ENCODE results near the gene GPATCH11.

The GPATCH11 gene

DNA sequence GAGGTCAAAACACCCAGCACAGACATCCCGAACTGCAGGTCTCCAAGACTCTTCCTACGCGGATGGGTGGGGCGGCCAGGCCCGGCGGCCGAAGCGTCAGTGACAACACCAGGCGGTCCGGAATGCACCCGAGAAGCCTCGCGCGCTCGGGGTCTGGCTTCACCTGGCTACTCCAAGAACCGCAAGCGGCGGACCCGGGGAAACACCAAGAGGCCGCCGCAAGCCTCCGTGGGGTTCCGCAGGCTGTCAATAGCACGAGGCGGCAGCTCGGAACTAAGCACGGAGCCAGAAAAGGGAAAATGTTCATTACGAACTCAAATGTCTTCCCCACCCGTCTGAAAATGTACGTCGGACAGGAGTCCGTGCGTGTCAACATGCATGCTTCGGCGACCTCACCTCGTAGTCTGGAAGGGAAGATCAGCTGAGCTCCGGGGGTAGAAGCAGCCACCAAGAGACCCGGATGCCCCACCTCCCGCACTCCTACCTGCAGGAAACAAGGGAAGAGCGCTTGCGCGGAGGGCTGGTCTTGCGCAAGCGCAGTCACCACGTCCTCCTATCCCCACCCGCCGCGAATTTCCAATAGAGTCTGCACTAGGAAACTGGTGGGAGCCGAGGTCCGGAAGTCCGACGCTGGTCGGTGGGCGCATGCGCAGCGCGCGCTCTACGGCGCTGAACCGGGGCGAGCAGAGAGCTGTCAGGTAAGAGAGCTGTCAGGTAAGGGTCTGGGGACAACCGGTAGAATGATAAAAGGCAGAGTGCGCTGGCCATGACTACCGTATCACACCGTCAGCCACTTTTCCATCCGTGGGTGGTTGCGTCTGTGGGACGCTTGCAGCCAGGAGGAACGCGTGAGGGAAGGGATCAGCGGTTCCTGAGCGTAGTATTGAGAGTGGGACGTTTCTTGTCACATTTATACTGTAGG, at the start of gene GPATCH11, which contains the start of gene HEATR5B:
Gene GPATCH11 (plus strand): TSS at position 646 of the 922 bp plus-strand sequence. CDS start 3,864 bp downstream, outside the sequence.
Gene HEATR5B (minus strand): TSS at position 500 of the 922 bp plus-strand sequence. CDS start 958 bp downstream, outside the sequence.
- peak; percentile 97 for DNase-seq (ENCODE audit: low read depth)
- TF ChIP-seq POLR2A (IDR thresholded peaks at IDR 0.05; ENCODE audit: extremely low read depth, insufficient read length) (peak; percentile 62), MYC (IDR thresholded peaks at IDR 0.05; ENCODE audit: low read depth, low read length) (peak; percentile 83)
- TF ChIP-seq, protein P1, sequence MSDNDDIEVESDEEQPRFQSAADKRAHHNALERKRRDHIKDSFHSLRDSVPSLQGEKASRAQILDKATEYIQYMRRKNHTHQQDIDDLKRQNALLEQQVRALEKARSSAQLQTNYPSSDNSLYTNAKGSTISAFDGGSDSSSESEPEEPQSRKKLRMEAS (IDR thresholded peaks at IDR 0.05; ENCODE audit: low read depth, low read length), result peak; percentile 84
- TF ChIP-seq, protein P2, sequence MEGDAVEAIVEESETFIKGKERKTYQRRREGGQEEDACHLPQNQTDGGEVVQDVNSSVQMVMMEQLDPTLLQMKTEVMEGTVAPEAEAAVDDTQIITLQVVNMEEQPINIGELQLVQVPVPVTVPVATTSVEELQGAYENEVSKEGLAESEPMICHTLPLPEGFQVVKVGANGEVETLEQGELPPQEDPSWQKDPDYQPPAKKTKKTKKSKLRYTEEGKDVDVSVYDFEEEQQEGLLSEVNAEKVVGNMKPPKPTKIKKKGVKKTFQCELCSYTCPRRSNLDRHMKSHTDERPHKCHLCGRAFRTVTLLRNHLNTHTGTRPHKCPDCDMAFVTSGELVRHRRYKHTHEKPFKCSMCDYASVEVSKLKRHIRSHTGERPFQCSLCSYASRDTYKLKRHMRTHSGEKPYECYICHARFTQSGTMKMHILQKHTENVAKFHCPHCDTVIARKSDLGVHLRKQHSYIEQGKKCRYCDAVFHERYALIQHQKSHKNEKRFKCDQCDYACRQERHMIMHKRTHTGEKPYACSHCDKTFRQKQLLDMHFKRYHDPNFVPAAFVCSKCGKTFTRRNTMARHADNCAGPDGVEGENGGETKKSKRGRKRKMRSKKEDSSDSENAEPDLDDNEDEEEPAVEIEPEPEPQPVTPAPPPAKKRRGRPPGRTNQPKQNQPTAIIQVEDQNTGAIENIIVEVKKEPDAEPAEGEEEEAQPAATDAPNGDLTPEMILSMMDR (IDR thresholded peaks at IDR 0.05; ENCODE audit: low read depth, low read length), result no peak

DNA sequence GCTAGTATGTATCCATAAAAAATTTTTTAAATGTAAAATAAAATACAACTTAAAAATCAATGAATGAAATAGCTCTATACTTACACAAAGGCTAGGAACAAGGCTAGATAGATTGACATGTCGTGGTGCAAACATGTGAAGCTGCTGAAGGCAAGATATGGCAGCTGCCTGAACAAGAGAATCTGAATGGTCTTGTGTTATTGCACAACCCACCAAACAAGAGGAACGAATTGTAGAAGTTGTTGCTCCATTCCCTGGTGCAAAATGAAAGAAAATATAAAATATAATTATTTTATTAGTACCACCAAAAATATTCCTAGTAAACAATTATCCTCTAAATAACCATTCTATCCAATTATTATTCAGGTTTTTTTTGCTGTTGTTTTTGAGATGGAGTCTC, 46.5 kb upstream of the GPATCH11 start:
- TF ChIP-seq POLR2A (IDR thresholded peaks at IDR 0.05; ENCODE audit: extremely low read depth, insufficient read length) (no peak), MYC (IDR thresholded peaks at IDR 0.05; ENCODE audit: low read depth, low read length) (no peak)
- TF ChIP-seq, protein P1 (IDR thresholded peaks at IDR 0.05; ENCODE audit: low read depth, low read length), result no peak
- TF ChIP-seq, protein P2 (IDR thresholded peaks at IDR 0.05; ENCODE audit: low read depth, low read length), result no peak
- peak; percentile 23 for DNase-seq (ENCODE audit: low read depth)
- H3K4me3 ChIP-seq (ENCODE audit: low read depth, low read length), result no peak overlapping the region

More for the DNA sequence above, at the start of gene GPATCH11, which contains the start of gene HEATR5B:
- peak within 1 kb of the TSS; percentile 98 for H3K4me3 ChIP-seq (ENCODE audit: low read depth, low read length)

DNA sequence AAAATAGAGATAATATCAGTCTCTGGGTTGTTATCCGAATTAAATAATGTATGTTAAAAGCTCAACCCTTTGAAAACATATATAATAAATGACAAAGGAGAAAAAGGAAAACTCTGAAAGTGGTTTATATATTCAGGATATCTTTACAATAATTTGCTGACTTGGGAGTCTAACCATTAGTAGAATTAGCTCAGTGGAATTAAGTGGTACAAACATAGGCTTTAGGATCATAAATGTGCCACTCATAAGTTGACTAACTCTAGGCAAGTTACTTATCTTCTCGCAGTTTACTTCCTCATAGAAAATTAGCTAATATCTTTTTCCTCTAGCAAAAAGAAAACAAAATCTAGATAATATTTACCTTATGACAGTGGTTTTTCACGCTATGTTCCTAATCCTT, 44.7 kb upstream of the GPATCH11 start:
- H3K4me3 ChIP-seq (ENCODE audit: low read depth, low read length), result no peak overlapping the region
- DNase-seq (ENCODE audit: low read depth), result no peak
- TF ChIP-seq MYC (IDR thresholded peaks at IDR 0.05; ENCODE audit: low read depth, low read length) (no peak), POLR2A (IDR thresholded peaks at IDR 0.05; ENCODE audit: extremely low read depth, insufficient read length) (no peak)
- TF ChIP-seq, protein P1 (IDR thresholded peaks at IDR 0.05; ENCODE audit: low read depth, low read length), result no peak
- TF ChIP-seq, protein P2 (IDR thresholded peaks at IDR 0.05; ENCODE audit: low read depth, low read length), result no peak

DNA sequence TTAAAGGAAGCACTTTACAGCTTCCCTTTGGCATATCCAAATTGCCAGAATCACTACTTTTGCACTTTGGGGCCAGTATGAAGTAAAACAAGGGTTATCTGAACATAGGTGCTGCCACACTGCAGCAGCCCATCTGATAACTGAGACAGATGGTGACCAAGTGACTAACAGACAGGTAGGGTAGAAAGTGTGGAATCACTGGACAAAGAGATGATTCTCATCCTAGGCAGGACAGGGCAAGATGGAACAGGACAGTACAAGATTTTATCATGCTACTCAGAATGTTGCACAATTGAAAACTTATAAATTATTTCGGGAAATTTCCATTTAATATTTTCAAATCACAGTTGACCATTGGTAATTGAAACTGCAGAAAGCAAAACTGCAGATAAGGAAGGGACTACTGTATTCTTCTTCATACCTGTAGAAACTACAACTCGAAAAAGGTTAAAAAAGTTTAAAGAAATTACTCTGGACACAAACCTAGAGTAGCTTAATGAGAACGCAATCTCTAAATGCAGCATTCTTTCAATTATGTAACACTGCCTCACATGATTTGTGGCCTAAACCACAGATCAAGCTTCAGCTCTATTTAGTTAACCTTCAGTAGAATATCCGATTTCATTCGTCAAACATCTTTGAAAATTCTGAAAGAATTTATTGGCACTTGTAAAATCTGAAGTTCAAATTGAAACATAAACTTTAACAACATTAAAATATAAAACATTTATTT, 31.6 kb upstream of the GPATCH11 start:
- TF ChIP-seq, protein P1 (IDR thresholded peaks at IDR 0.05; ENCODE audit: low read depth, low read length), result no peak
- no peak for TF ChIP-seq MYC (IDR thresholded peaks at IDR 0.05; ENCODE audit: low read depth, low read length)
- TF ChIP-seq POLR2A (IDR thresholded peaks at IDR 0.05; ENCODE audit: extremely low read depth, insufficient read length), result no peak
- TF ChIP-seq, protein P2 (IDR thresholded peaks at IDR 0.05; ENCODE audit: low read depth, low read length), result no peak

DNA sequence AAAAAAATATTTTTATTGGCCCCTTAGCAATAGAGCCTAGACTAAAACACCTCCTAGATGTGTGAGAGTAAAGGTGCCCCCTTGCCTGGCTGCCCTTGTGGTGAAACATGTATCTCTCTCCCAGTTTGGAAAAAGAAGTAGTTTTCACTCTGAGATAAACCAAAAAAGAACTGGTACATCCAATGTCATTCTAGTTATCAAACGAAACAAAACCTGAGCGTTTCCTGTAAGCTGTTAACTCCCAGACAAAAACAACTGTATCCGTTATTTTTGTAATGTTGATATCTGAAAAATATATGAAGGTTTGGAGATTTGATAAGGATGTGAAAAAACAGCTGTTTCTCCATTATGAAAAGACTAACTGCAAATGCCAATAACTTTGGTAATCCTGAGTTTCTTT, 24.5 kb upstream of the GPATCH11 start:
- no peak for DNase-seq (ENCODE audit: low read depth)
- H3K4me3 ChIP-seq (ENCODE audit: low read depth, low read length), result no peak overlapping the region
- TF ChIP-seq, protein P1 (IDR thresholded peaks at IDR 0.05; ENCODE audit: low read depth, low read length), result no peak
- TF ChIP-seq POLR2A (IDR thresholded peaks at IDR 0.05; ENCODE audit: extremely low read depth, insufficient read length), result no peak
- TF ChIP-seq, protein P2 (IDR thresholded peaks at IDR 0.05; ENCODE audit: low read depth, low read length), result no peak
- no peak for TF ChIP-seq MYC (IDR thresholded peaks at IDR 0.05; ENCODE audit: low read depth, low read length)

More for the DNA sequence above, 31.6 kb upstream of the GPATCH11 start:
- no peak overlapping the region for H3K4me3 ChIP-seq (ENCODE audit: low read depth, low read length)
- DNase-seq (ENCODE audit: low read depth), result no peak
